Adrenal gland (tissue), 12 donors: Measurements from ENCODE around the gene DOHH. TPM values are rescaled to one million over a fixed set of nuclear protein-coding genes. Genes with fewer than 3 reads are reported as not detected.

Source experiments
- DNase-seq, 7 donors: peaks; one replicate each; pipeline ENCODE4 v3.0.0-alpha.2; 2019 to 2020
- H3K27ac ChIP-seq, 5 donors: fragments of 200-600 bp; sonication (generic) in 4 of 5; 1 replicate in 3 of 5; 2 replicates in 2 of 5; pipeline versions ENCODE4 v1.5.1 to v1.8.0; 2016 to 2020; ENCODE audit warnings: mild to moderate bottlenecking in 1 of 5
- H3K27me3 ChIP-seq: fragments of 200-600 bp; 2 replicates; pipeline ENCODE4 v1.8.0; 2021
- H3K36me3 ChIP-seq, 2 donors: fragments of 200-600 bp; replicated peaks in 1 of 2; 1 replicate in 1 of 2; 2 replicates in 1 of 2; pipeline versions ENCODE4 v1.5.1 to v1.8.0; 2018 to 2022
- H3K4me1 ChIP-seq, 2 donors: fragments of 200-600 bp; replicated peaks in 1 of 2; 1 replicate in 1 of 2; 2 replicates in 1 of 2; pipeline versions ENCODE4 v1.5.1 to v1.8.0; 2018 to 2021
- H3K4me3 ChIP-seq, 4 donors: fragments of 200-600 bp; sonication (generic) in 3 of 4; one replicate each; pipeline ENCODE4 v1.5.1; 2016 to 2018
- H3K9me3 ChIP-seq, 3 donors: fragments of 200-600 bp; sonication (generic) in 1 of 3; replicated peaks in 1 of 3; 1 replicate in 2 of 3; 2 replicates in 1 of 3; pipeline versions ENCODE4 v1.5.1 to v1.8.0; 2016 to 2021
- POLR2A ChIP-seq, 2 donors: fragments of 450-650 bp; IDR thresholded peaks; one replicate each; pipeline ENCODE4 v1.6.1; 2017; ENCODE audit warnings: antibody characterized with exemption in 2 of 2, mild to moderate bottlenecking in 2 of 2, moderate library complexity in 1 of 2
- WGBS, 4 donors: extraction: QIAGEN DNeasy Blood & Tissue Kit in 2 of 4; methylation state at CpG; one replicate each; pipeline versions ENCODE4 v1.1.5 to v1.1.7; 2013 to 2017; 5-methylcytosine and 5-hydroxymethylcytosine counted together
- intact Hi-C, 2 donors: fragments of 100-400 bp; cut with DNase I; formaldehyde crosslinking; loops; one replicate each; pipeline versions ENCODE4 v1.14.1 to v1.15.0; 2022 to 2023
- polyA plus RNA-seq, 3 donors: library from polyadenylated mRNA; stranded (reverse); fragments of 200-250 nt in 2 of 3; fragments of 350-450 nt in 1 of 3; fragmentation: Illumina TruSeq in 1 of 3; extraction: RNeasy Lipid Tissue Mini Kit (QIAGEN cat#74804) in 1 of 3; gene quantifications; one replicate each; pipeline ENCODE4 v1.2.3, GENCODE V29; 2013 to 2014
- total RNA-seq, 9 donors: library from RNA; depleted of rRNA in 4 of 9; stranded (reverse); fragments of >200 nt in 4 of 9; fragments of 120-200 nt in 1 of 9; fragmentation: NEBNext Ultra II Directional in 1 of 9; extraction: Animal tissue kit (Norgen Biotek cat#: 25700) in 1 of 9; gene quantifications; one replicate each; pipeline versions ENCODE4 v1.1.0 to v1.2.4, GENCODE V29; 2013 to 2023
- TF ChIP-seq, protein P1 (sequence below), 6 experiments: fragments of 450-650 bp in 4 of 6; fragments of 200-600 bp in 2 of 6; sonication (generic) in 1 of 6; IDR thresholded peaks; 1 replicate in 5 of 6; 2 replicates in 1 of 6; pipeline versions ENCODE4 v1.5.1 to v1.8.0; 2016 to 2021; ENCODE audit warnings: antibody characterized with exemption in 6 of 6, mild to moderate bottlenecking in 2 of 6, moderate library complexity in 1 of 6
- donor health status: healthy with polysubstance abuse.
- donor health status: Bipolar disorder and iron deficiency.
- donor health status: DM: yes; HTN: yes; CAD: no.
- donor health status: DM: no; HTN: no; CAD: no.
- donor health status: DM: no; HTN: no; CAD: no.
- donor health status: DM: yes; HTN: yes; CAD: no.

DOHH gene
- total and polyA plus RNA-seq, 12 donors, result 0.92 to 22.8 (median 13.8) TPM

- intact Hi-C loops, result no loop called here
- Histone ChIP-seq H3K27ac (peak within 1 kb of the TSS in 3 of 5 donors; percentile 75 to 86 (median 82)), H3K9me3 (no peaks in the 10 kb centered on the region), H3K4me3 (no peak within 1 kb of the TSS), H3K27me3 (no peaks in the 10 kb centered on the region), H3K36me3 (peaks cover 0 to 18% of the 10 kb centered on the region in 2 donors), H3K4me1 (peaks cover 18 to 33% of the 10 kb centered on the region in 2 donors)
- 52 to 67% (median 56%) methylated on average over 17 to 28 of the region's 28 CpGs for WGBS, 4 donors
- peak in 5 of 7 donors; percentile 42 to 75 (median 64) for DNase-seq
- TF ChIP-seq, protein P1, sequence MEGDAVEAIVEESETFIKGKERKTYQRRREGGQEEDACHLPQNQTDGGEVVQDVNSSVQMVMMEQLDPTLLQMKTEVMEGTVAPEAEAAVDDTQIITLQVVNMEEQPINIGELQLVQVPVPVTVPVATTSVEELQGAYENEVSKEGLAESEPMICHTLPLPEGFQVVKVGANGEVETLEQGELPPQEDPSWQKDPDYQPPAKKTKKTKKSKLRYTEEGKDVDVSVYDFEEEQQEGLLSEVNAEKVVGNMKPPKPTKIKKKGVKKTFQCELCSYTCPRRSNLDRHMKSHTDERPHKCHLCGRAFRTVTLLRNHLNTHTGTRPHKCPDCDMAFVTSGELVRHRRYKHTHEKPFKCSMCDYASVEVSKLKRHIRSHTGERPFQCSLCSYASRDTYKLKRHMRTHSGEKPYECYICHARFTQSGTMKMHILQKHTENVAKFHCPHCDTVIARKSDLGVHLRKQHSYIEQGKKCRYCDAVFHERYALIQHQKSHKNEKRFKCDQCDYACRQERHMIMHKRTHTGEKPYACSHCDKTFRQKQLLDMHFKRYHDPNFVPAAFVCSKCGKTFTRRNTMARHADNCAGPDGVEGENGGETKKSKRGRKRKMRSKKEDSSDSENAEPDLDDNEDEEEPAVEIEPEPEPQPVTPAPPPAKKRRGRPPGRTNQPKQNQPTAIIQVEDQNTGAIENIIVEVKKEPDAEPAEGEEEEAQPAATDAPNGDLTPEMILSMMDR (IDR thresholded peaks at IDR 0.05), result no peak
- TF ChIP-seq POLR2A (IDR thresholded peaks at IDR 0.05), result no peak
Measured at GRCh38 chr19:3538965-3539755, 38.7 kb upstream of the DOHH start, which contains the start of gene TEKTIP1. Gene TEKTIP1, plus strand, starts transcription at chr19:3539174. Its CDS starts 4 bp downstream, at chr19:3539178.

DNA sequence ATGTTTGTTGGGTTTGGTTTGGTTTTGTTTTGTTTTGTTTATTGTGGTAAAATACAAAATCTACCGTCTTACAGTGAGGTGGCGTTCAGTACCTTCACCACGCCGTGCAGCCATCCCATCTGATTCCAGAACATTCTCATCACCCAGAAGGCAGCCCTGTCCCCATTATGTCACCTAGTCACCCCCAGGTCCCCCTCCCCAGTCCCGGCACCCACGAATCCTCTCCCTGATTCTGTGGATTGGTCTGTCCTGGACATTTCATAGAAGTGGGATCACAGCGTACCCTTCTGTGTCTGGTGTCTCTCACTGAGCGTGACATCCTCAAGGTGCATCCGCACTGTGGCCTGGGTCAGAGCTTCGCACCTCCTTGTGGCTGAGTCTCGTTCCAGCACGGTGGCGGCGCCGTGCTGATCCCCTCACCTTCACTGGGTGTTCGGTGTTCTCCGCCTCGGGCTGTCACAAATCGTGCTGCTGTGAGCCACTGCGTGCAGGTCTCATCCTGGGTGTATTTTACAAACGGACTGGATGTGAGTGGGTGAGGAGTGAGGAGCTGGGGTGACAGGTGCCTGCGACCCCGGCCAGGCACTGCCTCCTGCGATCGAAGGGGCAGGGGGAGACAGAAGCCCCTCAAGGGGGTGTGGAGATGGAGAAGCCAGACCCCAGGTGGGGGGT lies 37.9 kb upstream of the DOHH start:
- peak in 1 of 7 donors; percentile 13 for DNase-seq
- no peaks in the 10 kb centered on the region for H3K9me3 ChIP-seq
- TF ChIP-seq, protein P1 (IDR thresholded peaks at IDR 0.05), result no peak
- no peak for TF ChIP-seq POLR2A (IDR thresholded peaks at IDR 0.05)
- intact Hi-C loops, result no loop called here
- 78 to 86% (median 82%) methylated on average over 14 to 25 of the region's 25 CpGs for WGBS, 4 donors
- peaks cover 18 to 33% of the 10 kb centered on the region in 2 donors for H3K4me1 ChIP-seq
- H3K36me3 ChIP-seq, result peaks cover 0 to 26% of the 10 kb centered on the region in 2 donors
- H3K27ac ChIP-seq, result peak overlapping the region in 3 of 5 donors; percentile 75 to 86 (median 82)
- no peaks in the 10 kb centered on the region for H3K27me3 ChIP-seq
- no peak overlapping the region for H3K4me3 ChIP-seq

GRCh38 chr19:3537438-3538240 lies 37.2 kb upstream of the DOHH start:
- DNase-seq, result peak in 1 of 7 donors; percentile 45
- intact Hi-C loops, result no loop called here
- H3K4me3 ChIP-seq, result no peak overlapping the region
- TF ChIP-seq, protein P1 (IDR thresholded peaks at IDR 0.05), result no peak
- TF ChIP-seq POLR2A (IDR thresholded peaks at IDR 0.05), result no peak
- peaks cover 0 to 33% of the 10 kb centered on the region in 2 donors for H3K36me3 ChIP-seq
- H3K27ac ChIP-seq, result peak overlapping the region; percentile 69 to 86 (median 79)
- WGBS, 4 donors, result 63 to 69% (median 67%) methylated on average over 21 to 22 of the region's 22 CpGs
- no peaks in the 10 kb centered on the region for H3K27me3 ChIP-seq
- no peaks in the 10 kb centered on the region for H3K9me3 ChIP-seq
- H3K4me1 ChIP-seq, result peaks cover 18 to 33% of the 10 kb centered on the region in 2 donors
